IMR-90 (cell line): ENCODE results near the gene NCKAP5. TPM values are rescaled to one million over a fixed set of nuclear protein-coding genes. Genes with fewer than 3 reads are reported as not detected.

Source experiments
- ATAC-seq: fragments of 200-7000 bp; cut with Tn5 transposase; 2 replicates; pipeline ENCODE4 v1.9.1; 2020; ENCODE audit warnings: low read depth, mild to moderate bottlenecking, moderate library complexity
- BruUV-seq: library from RNA; stranded (reverse); fragments of 400-500 nt; replicated peaks from 2 replicates; lab custom pipeline; 2021; lab: Mats Ljungman, UMichigan
- CTCF ChIA-PET: fragments of 300-600 bp; formaldehyde crosslinking; extraction: SDS; loops from one replicate; lab custom pipeline; 2021; ENCODE audit warnings: antibody characterized with exemption; lab: Yijun Ruan, JAX
- POLR2A ChIA-PET: fragments of 300-600 bp; sonication (Branson Sonifier 250); formaldehyde crosslinking; loops from one replicate; lab custom pipeline; 2022; ENCODE audit warnings: antibody characterized with exemption; ENCODE audit not compliant: unreplicated experiment; lab: Charles Lee
- DNase-seq: peaks from one replicate; pipeline ENCODE4 v3.0.0; 2013
- H2AFZ ChIP-seq: replicated peaks from 2 replicates; pipeline ENCODE3; 2013; ENCODE audit warnings: low read length, mild to moderate bottlenecking; ENCODE audit not compliant: poor library complexity
- H2AK5ac ChIP-seq: 2 replicates; pipeline ENCODE4 v1.6.1; 2013; ENCODE audit warnings: low read depth, low read length, inconsistent platforms
- H2AK9ac ChIP-seq: replicated peaks from 2 replicates; pipeline ENCODE3; 2013; ENCODE audit warnings: mild to moderate bottlenecking, low read depth, low read length, moderate library complexity; ENCODE audit not compliant: poor library complexity
- H2BK120ac ChIP-seq: 2 replicates; pipeline ENCODE4 v1.6.1; 2013; ENCODE audit warnings: low read depth, low read length, inconsistent platforms
- H2BK15ac ChIP-seq: 3 replicates; pipeline ENCODE4 v1.6.1; 2013; ENCODE audit warnings: low read depth, low read length, inconsistent platforms
- H2BK20ac ChIP-seq: 2 replicates; pipeline ENCODE4 v1.6.1; 2013; ENCODE audit warnings: low read depth, mild to moderate bottlenecking, inconsistent platforms, low read length, moderate library complexity
- H2BK5ac ChIP-seq: 2 replicates; pipeline ENCODE4 v1.6.1; 2013; ENCODE audit warnings: mild to moderate bottlenecking, low read depth, low read length, inconsistent platforms; ENCODE audit not compliant: poor library complexity, severe bottlenecking
- H3K14ac ChIP-seq: replicated peaks from 2 replicates; pipeline ENCODE4 v1.6.1; 2013; ENCODE audit warnings: low read depth, low read length, inconsistent platforms
- H3K18ac ChIP-seq: 2 replicates; pipeline ENCODE4 v1.6.1; 2013; ENCODE audit warnings: low read depth, low read length, control low read depth
- H3K23ac ChIP-seq: 2 replicates; pipeline ENCODE4 v1.6.1; 2013; ENCODE audit warnings: low read depth, low read length, inconsistent platforms
- H3K27ac ChIP-seq: 2 replicates; pipeline ENCODE4 v1.5.1; 2013; ENCODE audit warnings: mild to moderate bottlenecking, control low read depth, low read length; ENCODE audit not compliant: insufficient read depth
- H3K27me3 ChIP-seq: 2 replicates; pipeline ENCODE4 v1.6.1; 2013; ENCODE audit warnings: low read length; ENCODE audit not compliant: control insufficient read depth, insufficient read depth
- H3K36me3 ChIP-seq: 2 replicates; pipeline ENCODE4 v1.6.1; 2013; ENCODE audit warnings: low read length, mixed read lengths; ENCODE audit not compliant: control insufficient read depth, insufficient read depth
- H3K4ac ChIP-seq: 2 replicates; pipeline ENCODE4 v1.6.1; 2013; ENCODE audit warnings: low read depth, low read length, inconsistent platforms
- H3K4me1 ChIP-seq: 2 replicates; pipeline ENCODE4 v1.6.1; 2013; ENCODE audit warnings: low read length, mixed read lengths; ENCODE audit not compliant: control insufficient read depth, insufficient read depth
- H3K4me2 ChIP-seq: 2 replicates; pipeline ENCODE4 v1.6.1; 2013; ENCODE audit warnings: low read depth, mild to moderate bottlenecking, control low read depth, low read length, moderate library complexity
- H3K4me3 ChIP-seq: 2 replicates; pipeline ENCODE4 v1.5.1; 2013; ENCODE audit warnings: low read depth, mild to moderate bottlenecking, control low read depth, low read length, moderate library complexity; ENCODE audit not compliant: insufficient read depth
- H3K56ac ChIP-seq: 2 replicates; pipeline ENCODE4 v1.6.1; 2013; ENCODE audit warnings: low read length, inconsistent platforms; ENCODE audit not compliant: insufficient read depth; ENCODE audit errors: extremely low read depth
- H3K79me1 ChIP-seq, 2 experiments: 2 replicates each; pipeline ENCODE4 v1.6.1; 2013; ENCODE audit warnings: low read length in 2 of 2, inconsistent platforms in 1 of 2, low read depth in 1 of 2
- H3K9ac ChIP-seq: 2 replicates; pipeline ENCODE4 v1.6.1; 2013; ENCODE audit warnings: low read depth, low read length, control low read depth
- H3K9me1 ChIP-seq: 2 replicates; pipeline ENCODE4 v1.6.1; 2013; ENCODE audit warnings: low read length, inconsistent platforms; ENCODE audit not compliant: insufficient read depth
- H3K9me3 ChIP-seq: 2 replicates; pipeline ENCODE4 v1.6.1; 2013; ENCODE audit warnings: low read length; ENCODE audit not compliant: control insufficient read depth, insufficient read depth
- H4K20me1 ChIP-seq: 2 replicates; pipeline ENCODE4 v1.6.1; 2013; ENCODE audit warnings: low read length, inconsistent platforms; ENCODE audit not compliant: insufficient read depth
- H4K5ac ChIP-seq: 2 replicates; pipeline ENCODE4 v1.6.1; 2013; ENCODE audit warnings: mild to moderate bottlenecking, low read depth, low read length, control low read depth
- H4K8ac ChIP-seq, 2 experiments: 2 replicates each; pipeline ENCODE4 v1.6.1; 2013; ENCODE audit warnings: low read depth in 2 of 2, low read length in 2 of 2, control low read depth in 1 of 2, inconsistent platforms in 1 of 2
- H4K91ac ChIP-seq: 2 replicates; pipeline ENCODE4 v1.6.1; 2013; ENCODE audit warnings: low read depth, low read length, inconsistent platforms; ENCODE audit not compliant: insufficient read depth
- BHLHE40 ChIP-seq: fragments of 150-350 bp; IDR thresholded peaks from 2 replicates; pipeline ENCODE4 v1.6.1; 2016; ENCODE audit warnings: mild to moderate bottlenecking, low read depth, low read length
- CEBPB ChIP-seq: IDR thresholded peaks from 2 replicates; pipeline ENCODE4 v1.6.1; 2012; ENCODE audit warnings: low read depth, low read length, improper control_type of control experiment
- CHD1 ChIP-seq: IDR thresholded peaks from 2 replicates; pipeline ENCODE4 v1.6.1; 2012; ENCODE audit warnings: low read depth, low read length, improper control_type of control experiment
- CTCF ChIP-seq: conservative IDR thresholded peaks from 2 replicates; pipeline ENCODE4 v1.5.1; 2012; ENCODE audit warnings: mild to moderate bottlenecking, low read depth, low read length, improper control_type of control experiment
- ELK1 ChIP-seq: fragments of 150-350 bp; IDR thresholded peaks from 2 replicates; pipeline ENCODE4 v1.6.1; 2016; ENCODE audit warnings: low read depth, mild to moderate bottlenecking, low read length, moderate library complexity, borderline replicate concordance
- FOS ChIP-seq: fragments of 150-350 bp; IDR thresholded peaks from 2 replicates; pipeline ENCODE4 v1.6.1; 2016; ENCODE audit warnings: low read depth, low read length
- MAZ ChIP-seq: IDR thresholded peaks from 2 replicates; pipeline ENCODE4 v1.6.1; 2012; ENCODE audit warnings: low read depth, mild to moderate bottlenecking, low read length, improper control_type of control experiment, moderate library complexity, borderline replicate concordance
- MXI1 ChIP-seq: IDR thresholded peaks from 2 replicates; pipeline ENCODE4 v1.6.1; 2012; ENCODE audit warnings: low read depth, mild to moderate bottlenecking, low read length, moderate library complexity, borderline replicate concordance
- NFE2L2 ChIP-seq: fragments of 150-350 bp; IDR thresholded peaks from 2 replicates; pipeline ENCODE4 v1.6.1; 2016; ENCODE audit warnings: low read depth, mild to moderate bottlenecking, low read length
- POLR2A ChIP-seq: IDR thresholded peaks from 2 replicates; pipeline ENCODE4 v1.6.1; 2012; ENCODE audit warnings: mild to moderate bottlenecking, low read depth, low read length
- RAD21 ChIP-seq: IDR thresholded peaks from 2 replicates; pipeline ENCODE4 v1.6.1; 2012; ENCODE audit warnings: low read length, improper control_type of control experiment
- RCOR1 ChIP-seq: IDR thresholded peaks from 2 replicates; pipeline ENCODE4 v1.6.1; 2012; ENCODE audit warnings: mild to moderate bottlenecking, low read length, improper control_type of control experiment; ENCODE audit not compliant: insufficient replicate concordance
- RFX5 ChIP-seq: IDR thresholded peaks from 2 replicates; pipeline ENCODE4 v1.8.0; 2012; ENCODE audit warnings: low read depth, mild to moderate bottlenecking, low read length, moderate library complexity
- SMC3 ChIP-seq: fragments of 150-350 bp; IDR thresholded peaks from 2 replicates; pipeline ENCODE4 v1.6.1; 2016; ENCODE audit warnings: low read depth, mild to moderate bottlenecking, antibody characterized with exemption, low read length, moderate library complexity
- USF2 ChIP-seq: fragments of 150-350 bp; IDR thresholded peaks from 2 replicates; pipeline ENCODE4 v1.6.1; 2017; ENCODE audit warnings: mild to moderate bottlenecking, antibody characterized with exemption, low read length, low read depth
- WGBS, 2 experiments: methylation state at CpG; one replicate each; pipeline versions ENCODE4 v1.1.5 to v1.1.7; 2013; ENCODE audit warnings: missing lambda C conversion rate in 2 of 2; ENCODE audit not compliant: insufficient read length in 1 of 2; ENCODE audit errors: extremely low coverage in 2 of 2; 5-methylcytosine and 5-hydroxymethylcytosine counted together
- dilution Hi-C: fragments of 300-500 bp; cut with HindIII; formaldehyde crosslinking; loops from one replicate; pipeline ENCODE4 v1.14.3; 2018; ENCODE audit warnings: low sequenced_read_pairs; ENCODE audit not compliant: unreplicated experiment
- in situ Hi-C: fragments of 300-500 bp; cut with MboI; formaldehyde crosslinking; loops from 3 replicates; pipeline ENCODE4 v1.14.3; 2019; ENCODE audit warnings: low sequenced_read_pairs, inconsistent platforms, mixed read lengths
- intact Hi-C: fragments of 100-400 bp; cut with micrococcal nuclease; formaldehyde crosslinking; loops from 2 replicates; pipeline ENCODE4 v1.10.0; 2022
- polyA plus RNA-seq, 3 experiments: library from polyadenylated mRNA; depleted of rRNA; stranded (reverse); fragments of >200 nt; gene quantifications; 2 replicates each; pipeline ENCODE4 v1.2.3, GENCODE V29; 2012; ENCODE audit warnings: low replicate concordance in 1 of 3
- total RNA-seq: library from RNA; depleted of rRNA; stranded (reverse); fragments of >200 nt; gene quantifications from 2 replicates; pipeline ENCODE4 v1.2.3, GENCODE V29; 2012

NCKAP5 gene
- total and polyA plus RNA-seq, 2 of the 4 experiments (the other 2 are of a cell fraction), result 2.7 to 3.9 TPM

- H3K79me1 ChIP-seq, result peaks cover 0 to 4% of the 10 kb centered on the region in 2 experiments; a peak in 1 of 4 replicates
- no peaks in the 10 kb centered on the region for H3K9me3 ChIP-seq
- no peak overlapping the region for H3K23ac ChIP-seq
- ChIA-PET POLR2A (no interaction called here), CTCF (no interaction called here)
- WGBS, 2 experiments, result no CpG with 5 or more reads among the region's 1 CpG
- H4K8ac ChIP-seq, result no peak overlapping the region
- no peak overlapping the region for H3K4me3 ChIP-seq
- TF ChIP-seq RAD21, result no peak
- TF ChIP-seq NFE2L2, result no peak
- no peak for TF ChIP-seq USF2
- no peak for TF ChIP-seq MXI1
- TF ChIP-seq MAZ, result no peak
- no peak for TF ChIP-seq CTCF
- TF ChIP-seq FOS, result no peak
- no peak for TF ChIP-seq CHD1
- TF ChIP-seq CEBPB, result no peak
- TF ChIP-seq SMC3, result no peak
- TF ChIP-seq RCOR1, result no peak
- TF ChIP-seq BHLHE40, result no peak
- TF ChIP-seq POLR2A, result no peak
- no peak for TF ChIP-seq RFX5
- no peak for TF ChIP-seq ELK1
- H2BK120ac ChIP-seq, result no peak overlapping the region
- no peak overlapping the region for H3K4me2 ChIP-seq
- BruUV-seq, result no TSS peak
- H3K56ac ChIP-seq, result no peak overlapping the region
- no peak overlapping the region for H2AK9ac ChIP-seq
- H4K5ac ChIP-seq, result no peak overlapping the region
- H3K14ac ChIP-seq, result no peak overlapping the region
- dilution Hi-C loops, result no loop called here
- no peaks in the 10 kb centered on the region for H3K36me3 ChIP-seq
- no peak overlapping the region for H3K18ac ChIP-seq
- no peaks in the 10 kb centered on the region for H4K20me1 ChIP-seq
- H2BK5ac ChIP-seq, result no peak overlapping the region
- H3K4ac ChIP-seq, result no peak overlapping the region
- DNase-seq (no peak), ATAC-seq (no peak)
- H3K9ac ChIP-seq, result no peak overlapping the region
- in situ Hi-C loops, result no loop called here
- H2AK5ac ChIP-seq, result no peak overlapping the region
- H2BK20ac ChIP-seq, result no peak overlapping the region
- no peak overlapping the region for H4K91ac ChIP-seq
- H3K27ac ChIP-seq, result no peak overlapping the region
- intact Hi-C loops, result no loop called here
- H2BK15ac ChIP-seq, result no peak overlapping the region
- H3K4me1 ChIP-seq, result peaks cover 2% of the 10 kb centered on the region; the same call in 1 of the 2 replicates
- no peaks in the 10 kb centered on the region for H3K27me3 ChIP-seq
- no peak overlapping the region for H2AFZ ChIP-seq
- no peaks in the 10 kb centered on the region; the same call in 1 of the 2 replicates for H3K9me1 ChIP-seq
Measured at GRCh38 chr2:133453032-133453431, 115.2 kb downstream of the NCKAP5 start.
